IPS-20b (cell line): ENCODE measurements around the gene DSTN.

Experiments used
- H3K27ac ChIP-seq: one replicate; pipeline ENCODE4 v1.5.1; 2013; ENCODE audit warnings: low read length
- H3K27me3 ChIP-seq: 2 replicates; pipeline ENCODE4 v1.6.1; 2013; ENCODE audit warnings: mild to moderate bottlenecking, low read length, inconsistent platforms; ENCODE audit not compliant: insufficient read depth
- H3K36me3 ChIP-seq: 2 replicates; pipeline ENCODE4 v1.6.1; 2013; ENCODE audit warnings: low read depth, mild to moderate bottlenecking, inconsistent platforms, low read length, moderate library complexity; ENCODE audit not compliant: insufficient read depth
- H3K4me1 ChIP-seq: 2 replicates; pipeline ENCODE4 v1.6.1; 2013; ENCODE audit warnings: mild to moderate bottlenecking, control low read depth, inconsistent platforms, low read length, moderate library complexity; ENCODE audit not compliant: insufficient read depth
- H3K4me3 ChIP-seq: 2 replicates; pipeline ENCODE4 v1.5.1; 2013; ENCODE audit warnings: mild to moderate bottlenecking, low read length, inconsistent platforms
- H3K9ac ChIP-seq: 2 replicates; pipeline ENCODE4 v1.6.1; 2013; ENCODE audit warnings: low read depth, mild to moderate bottlenecking, inconsistent platforms, low read length, moderate library complexity
- H3K9me3 ChIP-seq: 2 replicates; pipeline ENCODE4 v1.6.1; 2013; ENCODE audit warnings: mild to moderate bottlenecking, low read depth, low read length, inconsistent platforms; ENCODE audit not compliant: insufficient read depth

Gene DSTN

GRCh38 chr20:17608701-17609497 is 39.0 kb downstream of the DSTN start:
- Histone ChIP-seq H3K9me3 (no peaks in the 10 kb centered on the region), H3K27me3 (no peaks in the 10 kb centered on the region), H3K36me3 (peaks cover 39% of the 10 kb centered on the region), H3K4me3 (no peak overlapping the region), H3K27ac (no peak overlapping the region), H3K9ac (no peak overlapping the region), H3K4me1 (peaks cover 4% of the 10 kb centered on the region; the same call in 1 of the 2 replicates)

- no peaks in the 10 kb centered on the region for H3K27me3 ChIP-seq
- no peak overlapping the region for H3K9ac ChIP-seq
- no peak overlapping the region for H3K27ac ChIP-seq
Observed at GRCh38 chr20:17609811-17610377, 40.0 kb downstream of the DSTN start.

GRCh38 chr20:17610566-17611289 is 40.9 kb downstream of the DSTN start:
- H3K4me1 ChIP-seq, result peaks cover 4% of the 10 kb centered on the region; the same call in 1 of the 2 replicates
- H3K36me3 ChIP-seq, result peaks cover 35% of the 10 kb centered on the region
- H3K27me3 ChIP-seq, result no peaks in the 10 kb centered on the region
- H3K27ac ChIP-seq, result no peak overlapping the region
- no peaks in the 10 kb centered on the region for H3K9me3 ChIP-seq
- no peak overlapping the region for H3K4me3 ChIP-seq
- H3K9ac ChIP-seq, result no peak overlapping the region

More at GRCh38 chr20:17609811-17610377, 40.0 kb downstream of the DSTN start:
- Histone ChIP-seq H3K9me3 (no peaks in the 10 kb centered on the region), H3K4me1 (peaks cover 4% of the 10 kb centered on the region; the same call in 1 of the 2 replicates), H3K4me3 (no peak overlapping the region), H3K36me3 (peaks cover 35% of the 10 kb centered on the region)

- no peaks in the 10 kb centered on the region for H3K9me3 ChIP-seq
- no peak overlapping the region for H3K9ac ChIP-seq
- no peak overlapping the region for H3K4me3 ChIP-seq
- peaks cover 4% of the 10 kb centered on the region; the same call in 1 of the 2 replicates for H3K4me1 ChIP-seq
- no peak overlapping the region for H3K27ac ChIP-seq
- no peaks in the 10 kb centered on the region for H3K27me3 ChIP-seq
- peaks cover 37% of the 10 kb centered on the region for H3K36me3 ChIP-seq
Observed at GRCh38 chr20:17611290-17611539, 41.3 kb downstream of the DSTN start.

GRCh38 chr20:17611540-17612286 is 41.8 kb downstream of the DSTN start:
- Histone ChIP-seq H3K9me3 (no peaks in the 10 kb centered on the region), H3K27me3 (no peaks in the 10 kb centered on the region), H3K9ac (no peak overlapping the region), H3K36me3 (peaks cover 41% of the 10 kb centered on the region), H3K4me3 (no peak overlapping the region), H3K27ac (no peak overlapping the region), H3K4me1 (peaks cover 4% of the 10 kb centered on the region; the same call in 1 of the 2 replicates)

GRCh38 chr20:17612287-17612991 is 42.6 kb downstream of the DSTN start:
- no peak overlapping the region for H3K9ac ChIP-seq
- H3K9me3 ChIP-seq, result no peaks in the 10 kb centered on the region
- H3K4me1 ChIP-seq, result peaks cover 1% of the 10 kb centered on the region; the same call in 1 of the 2 replicates
- H3K4me3 ChIP-seq, result no peak overlapping the region
- no peak overlapping the region for H3K27ac ChIP-seq
- peaks cover 40% of the 10 kb centered on the region for H3K36me3 ChIP-seq
- H3K27me3 ChIP-seq, result no peaks in the 10 kb centered on the region

GRCh38 chr20:17612992-17613327 is 43.1 kb downstream of the DSTN start:
- H3K27ac ChIP-seq, result no peak overlapping the region
- no peaks in the 10 kb centered on the region for H3K4me1 ChIP-seq
- H3K9me3 ChIP-seq, result no peaks in the 10 kb centered on the region
- no peak overlapping the region for H3K4me3 ChIP-seq
- no peaks in the 10 kb centered on the region for H3K27me3 ChIP-seq
- H3K9ac ChIP-seq, result no peak overlapping the region
- peaks cover 36% of the 10 kb centered on the region for H3K36me3 ChIP-seq

GRCh38 chr20:17613328-17614175 is 43.7 kb downstream of the DSTN start:
- Histone ChIP-seq H3K9ac (no peak overlapping the region; the same call in 1 of the 2 replicates), H3K9me3 (no peaks in the 10 kb centered on the region), H3K4me1 (no peaks in the 10 kb centered on the region), H3K27ac (no peak overlapping the region), H3K27me3 (no peaks in the 10 kb centered on the region), H3K4me3 (no peak overlapping the region), H3K36me3 (peaks cover 38% of the 10 kb centered on the region)

- no peaks in the 10 kb centered on the region for H3K27me3 ChIP-seq
- no peak overlapping the region for H3K4me3 ChIP-seq
- H3K4me1 ChIP-seq, result no peaks in the 10 kb centered on the region
- H3K27ac ChIP-seq, result no peak overlapping the region
- peaks cover 46% of the 10 kb centered on the region for H3K36me3 ChIP-seq
- no peaks in the 10 kb centered on the region for H3K9me3 ChIP-seq
- H3K9ac ChIP-seq, result no peak overlapping the region; the same call in 1 of the 2 replicates
Observed at GRCh38 chr20:17614176-17614811, 44.4 kb downstream of the DSTN start.

- no peaks in the 10 kb centered on the region for H3K9me3 ChIP-seq
- no peak overlapping the region for H3K27ac ChIP-seq
- no peaks in the 10 kb centered on the region for H3K27me3 ChIP-seq
- peaks cover 53% of the 10 kb centered on the region for H3K36me3 ChIP-seq
- H3K4me1 ChIP-seq, result no peaks in the 10 kb centered on the region
- H3K4me3 ChIP-seq, result no peak overlapping the region
- H3K9ac ChIP-seq, result no peak overlapping the region
Observed at GRCh38 chr20:17614812-17615644, 45.2 kb downstream of the DSTN start.
